MCF 10A (cell line): ENCODE results near the gene NECTIN4. TPM values are rescaled to one million over a fixed set of nuclear protein-coding genes. Genes with fewer than 3 reads are reported as not detected.
"Not testable (repeated sequence)": the region's sequence is repeated elsewhere in the genome, so short reads cannot be mapped to it uniquely, and the experiment has no call there.

Experiments
- BruUV-seq: library from RNA; stranded (reverse); fragments of 400-500 nt; replicated peaks from 2 replicates; lab custom pipeline; 2021; lab: Mats Ljungman, UMichigan
- CTCF ChIA-PET: fragments of 300-600 bp; sonication (Branson Sonifier 250); formaldehyde crosslinking; extraction: SDS; loops from one replicate; lab custom pipeline; 2021; ENCODE audit warnings: antibody characterized with exemption, inconsistent platforms; lab: Yijun Ruan, JAX
- POLR2A ChIA-PET: fragments of 300-600, 350-650 bp; sonication (Branson Sonifier 250); formaldehyde crosslinking; extraction: SDS; loops from one replicate; lab custom pipeline; 2020; ENCODE audit warnings: antibody characterized with exemption, inconsistent platforms; lab: Yijun Ruan, JAX
- DNase-seq: peaks from one replicate; pipeline ENCODE4 v3.0.0-alpha.2; 2018; ENCODE audit not compliant: unreplicated experiment
- H3K27ac Mint-ChIP-seq: one replicate; pipeline ENCODE4 v1.8.0; 2022; ENCODE audit warnings: mild to moderate bottlenecking, low read depth, mixed read lengths; ENCODE audit not compliant: unreplicated experiment
- H3K27me3 Mint-ChIP-seq: one replicate; pipeline ENCODE4 v1.8.0; 2022; ENCODE audit warnings: mixed read lengths; ENCODE audit not compliant: insufficient read depth, unreplicated experiment
- H3K36me3 Mint-ChIP-seq: one replicate; pipeline ENCODE4 v1.8.0; 2022; ENCODE audit warnings: mild to moderate bottlenecking, moderate library complexity, mixed read lengths; ENCODE audit not compliant: insufficient read depth, unreplicated experiment
- H3K4me1 Mint-ChIP-seq: one replicate; pipeline ENCODE4 v1.8.0; 2022; ENCODE audit warnings: mixed read lengths; ENCODE audit not compliant: insufficient read depth, unreplicated experiment
- H3K4me3 Mint-ChIP-seq: one replicate; pipeline ENCODE4 v1.8.0; 2022; ENCODE audit warnings: mild to moderate bottlenecking, moderate library complexity, mixed read lengths; ENCODE audit not compliant: unreplicated experiment
- H3K9me3 Mint-ChIP-seq: one replicate; pipeline ENCODE4 v1.8.0; 2022; ENCODE audit warnings: mixed read lengths; ENCODE audit not compliant: unreplicated experiment
- intact Hi-C: fragments of 100-400 bp; cut with micrococcal nuclease; formaldehyde crosslinking; loops from 2 replicates; pipeline ENCODE4 v1.14.1; 2022
- total RNA-seq: library from RNA; stranded (reverse); gene quantifications from 2 replicates; pipeline ENCODE4 v1.2.3, GENCODE V29; 2022
- TF ChIP-seq, protein P1 (sequence below): fragments of 200-600 bp; IDR thresholded peaks from one replicate; pipeline ENCODE4 v1.8.0; 2022; ENCODE audit warnings: antibody characterized with exemption, mild to moderate bottlenecking; ENCODE audit not compliant: unreplicated experiment

NECTIN4 gene
- total RNA-seq, 1 experiment from 2014 or later = 7.0 TPM

- Mint-ChIP-seq H3K4me1 (peaks cover 27% of the 10 kb centered on the region), H3K36me3 (peaks cover 10% of the 10 kb centered on the region), H3K4me3 (no peak overlapping the region), H3K27me3 (no peaks in the 10 kb centered on the region), H3K27ac (no peak overlapping the region), H3K9me3 (no peaks in the 10 kb centered on the region)
- intact Hi-C loops = no loop called here
- CTCF ChIA-PET = interaction anchor here (0.7 to 14.2 kb wide), 5 partner anchors 27 to 237 kb away, joined by 3 to 331 read pairs (median 4); partner anchors contain the start of genes KLHDC9 and TOMM40L
- TF ChIP-seq, protein P1, sequence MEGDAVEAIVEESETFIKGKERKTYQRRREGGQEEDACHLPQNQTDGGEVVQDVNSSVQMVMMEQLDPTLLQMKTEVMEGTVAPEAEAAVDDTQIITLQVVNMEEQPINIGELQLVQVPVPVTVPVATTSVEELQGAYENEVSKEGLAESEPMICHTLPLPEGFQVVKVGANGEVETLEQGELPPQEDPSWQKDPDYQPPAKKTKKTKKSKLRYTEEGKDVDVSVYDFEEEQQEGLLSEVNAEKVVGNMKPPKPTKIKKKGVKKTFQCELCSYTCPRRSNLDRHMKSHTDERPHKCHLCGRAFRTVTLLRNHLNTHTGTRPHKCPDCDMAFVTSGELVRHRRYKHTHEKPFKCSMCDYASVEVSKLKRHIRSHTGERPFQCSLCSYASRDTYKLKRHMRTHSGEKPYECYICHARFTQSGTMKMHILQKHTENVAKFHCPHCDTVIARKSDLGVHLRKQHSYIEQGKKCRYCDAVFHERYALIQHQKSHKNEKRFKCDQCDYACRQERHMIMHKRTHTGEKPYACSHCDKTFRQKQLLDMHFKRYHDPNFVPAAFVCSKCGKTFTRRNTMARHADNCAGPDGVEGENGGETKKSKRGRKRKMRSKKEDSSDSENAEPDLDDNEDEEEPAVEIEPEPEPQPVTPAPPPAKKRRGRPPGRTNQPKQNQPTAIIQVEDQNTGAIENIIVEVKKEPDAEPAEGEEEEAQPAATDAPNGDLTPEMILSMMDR = no peak
- no TSS peak for BruUV-seq
- POLR2A ChIA-PET = interaction anchor here (0.6 to 1.3 kb wide), 3 partner anchors 12 to 27 kb away, joined by 4 to 5 read pairs (median 5); partner anchors contain the start of gene USF1
- no peak for DNase-seq
These were observed 20.8 kb downstream of the NECTIN4 start for GRCh38 chr1:161068306-161069234.

GRCh38 chr1:161066694-161067093, 22.7 kb downstream of the NECTIN4 start:
- Mint-ChIP-seq H3K36me3 (no peaks in the 10 kb centered on the region), H3K27me3 (no peaks in the 10 kb centered on the region), H3K4me1 (peaks cover 9% of the 10 kb centered on the region), H3K4me3 (no peak overlapping the region), H3K27ac (no peak overlapping the region), H3K9me3 (no peaks in the 10 kb centered on the region)
- TF ChIP-seq, protein P1 = no peak
- BruUV-seq = no TSS peak
- DNase-seq = no peak
- intact Hi-C loops = no loop called here
- POLR2A ChIA-PET = interaction anchor here (3.5 kb wide), 1 partner anchor 20 kb away, joined by 13 read pairs; the partner anchor contains the start of gene USF1
- CTCF ChIA-PET = interaction anchor here (0.6 to 14.2 kb wide), 2 partner anchors 31 to 76 kb away, joined by 3 to 331 read pairs; partner anchors contain the start of gene KLHDC9

GRCh38 chr1:161065681-161066080, 23.7 kb downstream of the NECTIN4 start:
- H3K9me3 Mint-ChIP-seq, H3K27me3 Mint-ChIP-seq, BruUV-seq, H3K4me1 Mint-ChIP-seq, intact Hi-C loops, H3K4me3 Mint-ChIP-seq, H3K36me3 Mint-ChIP-seq, H3K27ac Mint-ChIP-seq, DNase-seq: not testable (repeated sequence)
- ChIA-PET POLR2A (interaction anchor here (0.7 to 3.5 kb wide), 5 partner anchors 8 to 44 kb away, joined by 3 to 13 read pairs (median 3); partner anchors contain the start of genes F11R and USF1), CTCF (interaction anchor here (0.6 to 14.2 kb wide), 4 partner anchors 8 to 392 kb away, joined by 3 to 331 read pairs (median 4); partner anchors contain the start of genes KLHDC9 and USF1)

GRCh38 chr1:161063936-161064335, 25.4 kb downstream of the NECTIN4 start:
- H3K27me3 Mint-ChIP-seq, H3K9me3 Mint-ChIP-seq, H3K27ac Mint-ChIP-seq, BruUV-seq, H3K36me3 Mint-ChIP-seq, intact Hi-C loops, DNase-seq, H3K4me3 Mint-ChIP-seq, H3K4me1 Mint-ChIP-seq: not testable (repeated sequence)
- POLR2A ChIA-PET = interaction anchor here (0.7 to 3.5 kb wide), 2 partner anchors 11 to 18 kb away, joined by 3 to 13 read pairs; partner anchors contain the start of gene USF1
- CTCF ChIA-PET = interaction anchor here (14.2 kb wide), 1 partner anchor 33 kb away, joined by 331 read pairs; the partner anchor contains the start of gene KLHDC9
